NCI-H1417 (cell line): ENCODE data around the gene DPF1.

Experiments used
- DNase-seq, 3 experiments: peaks; one replicate each; lab custom pipeline; 2025; lab: John Stamatoyannopoulos, UW

Gene DPF1

GRCh38 chr19:38197937-38198704, 25.9 kb downstream of the DPF1 start:
- DNase-seq: no peak

DNA sequence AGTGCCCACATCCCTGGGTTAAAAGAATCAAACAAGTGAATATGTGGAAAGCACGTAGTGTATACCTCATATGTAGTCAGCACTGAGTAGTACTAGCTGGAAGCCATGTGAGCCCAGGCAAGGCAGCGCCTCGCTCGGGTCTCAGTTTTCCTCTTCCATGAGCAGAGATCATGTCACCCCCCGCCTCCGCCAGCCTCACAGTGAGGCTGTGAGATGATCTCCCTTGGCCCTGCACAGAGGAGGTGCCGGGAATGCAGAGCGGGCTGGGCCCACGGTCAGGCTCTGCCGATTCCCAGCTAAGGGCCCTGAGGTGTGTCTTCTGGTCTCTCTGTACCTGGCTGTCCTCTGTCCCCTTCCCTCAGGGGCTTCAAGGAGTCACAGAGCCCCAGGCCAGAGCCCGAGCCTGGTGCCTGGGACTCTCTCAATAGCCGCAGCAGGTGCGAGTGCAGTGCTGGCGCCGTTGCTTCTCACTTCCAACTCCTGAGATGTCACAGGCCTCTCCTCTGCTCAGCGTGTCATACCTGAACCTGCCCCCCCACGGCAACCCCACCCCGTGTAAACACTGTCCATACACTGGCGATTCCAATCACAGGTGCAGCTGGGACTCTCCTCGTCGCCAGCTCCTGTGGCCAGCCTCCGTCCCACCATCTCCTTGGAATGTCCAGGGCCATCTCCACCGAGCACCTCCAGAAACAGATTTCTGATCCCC, 26.9 kb downstream of the DPF1 start:
- DNase-seq: no peak

DNA sequence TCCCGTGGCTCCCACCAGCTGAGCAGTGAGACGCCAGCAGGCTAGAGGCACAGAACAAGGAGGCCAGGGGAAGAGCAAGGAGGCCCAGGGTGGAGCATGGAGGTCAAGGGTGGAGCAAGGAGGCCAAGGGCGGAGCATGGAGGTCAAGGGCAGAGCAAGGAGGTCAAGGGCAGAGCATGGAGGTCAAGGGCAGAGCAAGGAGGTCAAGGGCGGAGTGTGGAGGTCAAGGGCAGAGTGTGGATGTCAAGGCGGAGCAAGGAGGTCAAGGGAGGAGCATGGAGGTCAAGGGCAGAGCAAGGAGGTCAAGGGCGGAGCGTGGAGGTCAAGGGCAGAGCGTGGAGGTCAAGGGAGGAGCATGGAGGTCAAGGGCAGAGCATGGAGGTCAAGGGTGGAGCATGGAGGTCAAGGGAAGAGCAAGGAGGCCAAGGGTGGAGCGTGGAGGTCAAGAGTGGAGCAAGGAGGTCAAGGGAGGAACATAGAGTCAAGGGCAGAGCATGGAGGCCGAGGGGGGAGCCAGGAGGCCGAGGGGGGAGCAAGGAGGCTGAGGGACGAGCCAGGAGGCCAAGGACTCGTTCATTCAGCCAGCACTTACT, 27.7 kb downstream of the DPF1 start:
- no peak for DNase-seq

- no peak for DNase-seq
Observed at GRCh38 chr19:38195237-38195636, 28.8 kb downstream of the DPF1 start.

DNA sequence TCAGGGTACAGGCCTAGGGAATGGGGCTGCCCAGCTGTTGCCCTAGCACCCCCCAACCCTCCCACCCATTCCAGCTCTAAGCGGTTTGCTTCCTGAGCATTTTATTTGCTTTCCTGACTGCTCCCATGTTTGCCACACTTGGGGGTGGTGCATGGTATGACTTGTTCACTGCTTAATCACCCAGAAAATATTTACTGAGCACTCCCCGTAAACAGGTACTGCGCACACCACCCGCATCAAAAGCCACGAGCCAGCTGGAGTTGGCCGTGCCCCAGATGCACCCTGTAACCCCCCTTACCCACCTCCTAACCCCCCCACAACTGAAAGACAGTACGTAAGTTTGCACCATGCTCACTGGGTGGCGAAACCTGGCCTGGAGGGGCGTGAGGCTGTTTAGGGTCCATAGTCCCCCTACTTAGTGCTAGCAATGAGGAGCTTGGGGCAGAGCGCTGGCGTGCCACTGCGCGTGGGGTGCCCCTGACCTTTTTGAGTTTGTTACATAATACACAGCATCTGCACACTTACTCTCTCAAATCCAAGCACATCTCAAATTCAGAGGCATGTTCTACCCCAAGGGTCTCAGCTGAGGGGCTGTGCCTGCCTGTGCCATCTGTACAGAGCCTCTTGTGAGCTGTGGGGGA, 29.8 kb downstream of the DPF1 start:
- DNase-seq: peak in 2 of 3 experiments; percentile 10 to 14

GRCh38 chr19:38193445-38193844, 30.6 kb downstream of the DPF1 start:
- DNase-seq: peak in 1 of 3 experiments; percentile 24

DNA sequence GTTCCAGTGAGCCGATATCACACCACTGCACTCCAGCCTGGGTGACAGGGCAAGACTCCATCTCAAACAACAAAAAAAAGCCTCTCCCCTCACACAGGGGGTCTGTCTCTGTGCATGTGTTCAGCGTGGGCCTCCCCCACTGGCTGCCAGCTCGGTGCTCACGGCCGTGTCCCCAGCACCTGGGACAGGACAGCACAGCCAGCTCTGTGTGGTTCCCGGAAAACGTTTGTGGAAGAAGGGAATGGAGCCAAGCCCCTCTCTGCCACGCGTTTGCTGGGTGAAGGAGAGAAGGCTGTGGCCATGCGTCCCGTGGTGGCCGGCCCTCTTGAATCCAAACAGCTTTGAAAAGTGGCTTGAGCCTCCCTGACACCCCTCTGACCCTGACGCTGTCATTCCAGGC, 32.3 kb downstream of the DPF1 start:
- no peak for DNase-seq

DNA sequence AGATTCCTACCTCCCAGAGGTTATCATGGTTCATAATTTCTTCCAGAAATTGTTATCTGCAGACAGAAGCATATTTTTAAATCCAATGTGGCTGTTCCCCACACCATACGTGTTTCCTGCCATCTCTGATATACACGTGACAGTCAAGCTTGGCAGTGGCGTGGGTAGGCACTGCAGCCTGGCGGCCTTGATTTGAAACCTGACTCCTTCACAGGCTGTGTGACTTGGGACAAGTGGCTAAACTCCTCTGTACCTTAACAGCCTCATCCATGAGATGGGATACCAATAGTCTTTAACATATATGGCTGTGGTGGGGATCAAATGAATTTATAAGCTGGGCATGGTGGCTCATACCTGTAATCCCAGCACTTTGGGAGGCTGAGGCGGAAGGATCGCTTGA, 33.2 kb downstream of the DPF1 start:
- no peak for DNase-seq

GRCh38 chr19:38190061-38190460, 34.0 kb downstream of the DPF1 start:
- no peak for DNase-seq

DNA sequence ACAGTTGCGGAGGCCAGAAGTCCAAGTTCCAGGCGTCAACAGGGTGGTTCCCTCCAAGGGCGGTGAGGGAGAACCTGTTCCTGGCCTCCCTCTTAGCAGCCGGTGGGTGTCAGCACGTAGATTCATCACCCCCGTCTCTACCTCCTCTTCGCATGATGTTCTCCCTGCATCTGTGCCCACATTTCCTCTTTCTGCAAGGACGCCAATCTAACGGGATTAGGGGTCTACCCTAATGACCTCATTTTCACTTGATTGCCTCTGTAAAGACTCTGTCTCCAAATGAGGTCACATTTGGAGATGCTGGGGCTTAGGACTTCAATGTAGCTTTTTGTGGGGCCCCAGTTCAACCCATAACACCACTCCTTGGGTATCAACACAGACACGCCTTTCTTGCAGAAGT, 38.5 kb downstream of the DPF1 start:
- DNase-seq: no peak

DNA sequence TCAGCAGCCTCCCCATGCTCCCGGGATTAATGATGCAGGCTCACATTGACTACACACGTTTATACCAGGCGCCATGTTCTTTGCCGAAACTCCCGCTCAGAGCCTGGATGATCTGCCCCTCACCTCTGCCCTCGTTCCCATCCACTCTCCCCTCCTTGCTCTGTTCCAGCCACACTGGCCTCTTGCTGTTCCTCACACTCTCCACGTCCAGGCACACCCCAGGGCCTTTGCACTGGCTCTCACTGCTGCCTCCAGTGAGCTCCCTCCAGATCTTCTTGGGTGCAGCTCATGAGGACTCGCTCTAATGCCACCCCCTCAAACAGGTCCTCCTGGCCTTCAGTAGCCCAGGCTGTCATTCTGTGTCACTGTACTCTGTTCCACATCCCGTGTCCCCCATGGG, 39.2 kb downstream of the DPF1 start:
- DNase-seq: no peak

DNA sequence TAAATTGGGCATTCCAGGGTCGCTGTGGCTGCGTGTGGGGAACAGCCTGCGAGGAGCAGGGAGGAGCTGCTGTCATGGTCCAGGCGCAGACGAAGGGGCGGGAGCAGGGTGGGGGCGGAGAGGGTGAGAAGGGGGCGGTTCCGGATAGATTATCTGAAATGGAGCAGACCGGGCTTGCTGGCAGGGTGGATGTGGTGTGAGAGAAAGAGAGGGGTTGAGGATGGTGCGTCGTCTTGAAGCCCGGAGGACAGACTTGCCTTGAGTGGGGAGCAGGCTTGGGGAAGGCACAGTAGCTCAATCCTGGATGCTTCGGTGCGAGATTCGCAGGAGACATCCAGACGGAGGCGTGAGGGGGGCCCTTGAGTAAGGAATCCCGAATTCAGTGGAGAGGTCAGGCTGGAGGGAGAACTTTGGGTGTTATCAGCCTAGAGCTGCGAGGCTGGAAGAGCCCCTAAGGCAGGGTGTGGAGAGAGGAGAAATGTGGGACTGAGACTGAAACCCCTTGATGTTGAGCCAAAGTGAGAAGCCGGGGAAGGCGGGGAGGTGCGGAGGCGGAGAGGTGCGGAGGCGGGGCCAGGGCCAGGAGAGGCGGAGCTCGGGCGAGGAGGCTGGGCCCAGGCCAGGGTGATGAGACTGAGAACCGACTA, 40.6 kb downstream of the DPF1 start:
- no peak for DNase-seq

DNA sequence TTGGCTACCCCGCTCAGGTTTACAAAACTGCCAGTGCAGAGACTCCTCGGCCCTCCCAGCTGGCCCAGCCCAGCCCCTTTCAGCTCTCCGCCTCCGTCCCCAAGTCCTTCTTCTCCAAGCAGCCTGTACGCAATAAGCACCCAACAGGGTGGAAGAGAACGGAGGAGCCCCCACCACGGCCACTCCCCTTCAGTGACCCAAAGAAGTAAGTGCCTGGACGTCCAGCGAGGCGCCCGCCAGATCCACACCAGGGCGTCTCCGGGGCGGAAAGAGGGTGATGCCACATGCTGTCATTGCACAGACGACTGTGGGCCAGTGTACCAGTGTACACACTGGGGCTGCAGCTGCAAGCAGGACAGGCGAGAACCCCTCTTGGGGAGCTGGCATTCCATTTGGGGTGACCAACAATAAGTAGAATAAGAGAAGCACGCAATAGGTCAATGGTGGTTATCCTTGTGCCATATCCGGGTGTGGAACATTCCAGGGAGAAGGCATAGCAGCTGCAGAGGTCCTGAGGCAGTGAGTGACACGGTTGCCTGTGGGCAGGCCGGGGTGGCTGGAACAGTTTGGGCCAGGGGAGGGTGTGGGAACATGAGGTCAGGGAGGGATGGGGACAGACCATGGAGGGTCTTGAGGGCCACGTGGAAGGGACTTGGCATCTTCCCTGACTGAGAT, 41.3 kb downstream of the DPF1 start:
- no peak for DNase-seq

- DNase-seq: no peak
Observed at GRCh38 chr19:38180071-38180470, 44.0 kb downstream of the DPF1 start.

GRCh38 chr19:38175422-38175821, 48.6 kb downstream of the DPF1 start:
- no peak for DNase-seq

DNA sequence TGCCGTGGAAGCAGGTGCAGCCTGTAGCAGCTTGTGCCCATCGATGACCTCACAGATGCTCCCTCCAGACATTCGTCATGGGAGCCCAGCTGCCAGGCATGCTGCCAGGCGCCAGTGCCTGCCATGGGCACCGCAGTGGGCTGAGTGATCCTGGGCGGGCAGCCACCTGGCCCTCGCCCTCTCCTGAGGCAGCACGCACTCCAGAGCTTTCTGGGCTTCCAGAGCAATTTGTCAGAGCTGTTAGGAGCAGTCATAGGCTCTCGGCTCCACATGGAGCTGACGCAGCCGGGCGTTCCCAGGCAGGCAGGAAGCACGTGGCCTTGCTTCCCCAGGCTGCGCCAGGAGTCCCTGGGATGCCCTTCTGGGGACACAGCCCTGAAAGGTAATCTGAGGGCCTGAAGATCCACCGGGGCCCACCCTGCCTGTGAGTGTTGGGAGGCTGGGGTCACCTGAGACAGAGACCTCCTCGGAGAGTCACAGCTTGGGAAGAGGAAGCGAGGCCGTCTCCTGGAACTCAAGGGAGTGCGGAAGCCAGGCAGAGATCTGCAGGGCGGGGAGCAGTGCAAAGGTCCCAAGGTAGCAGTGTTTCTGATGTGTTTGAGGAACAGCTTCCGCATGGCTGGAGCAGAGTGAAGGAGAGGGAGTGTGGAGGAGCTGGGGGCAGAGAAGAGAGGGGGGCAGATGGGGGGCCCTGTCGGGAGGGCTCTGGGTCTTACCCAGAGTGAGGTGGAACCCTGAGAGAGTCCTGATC, 50.6 kb downstream of the DPF1 start:
- DNase-seq: peak in 2 of 3 experiments; percentile 89 to 95

DNA sequence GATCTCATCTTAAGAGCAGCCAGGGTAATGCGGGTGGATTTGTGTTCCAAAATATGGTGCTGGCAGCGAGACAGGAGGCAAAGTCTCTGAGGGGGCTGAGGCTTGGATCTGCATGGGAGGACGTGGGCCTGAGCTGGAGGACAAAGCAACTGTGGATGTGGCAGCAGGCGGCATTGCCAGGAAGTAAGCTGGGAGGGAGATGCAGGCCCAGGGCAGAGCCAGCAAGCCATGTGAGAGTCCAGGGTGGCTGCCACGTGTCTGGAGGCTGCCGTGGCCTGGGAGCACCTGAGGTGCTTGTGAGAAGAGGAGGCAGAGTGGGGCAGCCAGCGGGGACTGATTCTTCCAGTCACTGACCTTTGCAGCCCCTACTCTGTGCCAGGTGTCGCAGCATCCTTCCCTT, 52.0 kb downstream of the DPF1 start:
- no peak for DNase-seq

DNA sequence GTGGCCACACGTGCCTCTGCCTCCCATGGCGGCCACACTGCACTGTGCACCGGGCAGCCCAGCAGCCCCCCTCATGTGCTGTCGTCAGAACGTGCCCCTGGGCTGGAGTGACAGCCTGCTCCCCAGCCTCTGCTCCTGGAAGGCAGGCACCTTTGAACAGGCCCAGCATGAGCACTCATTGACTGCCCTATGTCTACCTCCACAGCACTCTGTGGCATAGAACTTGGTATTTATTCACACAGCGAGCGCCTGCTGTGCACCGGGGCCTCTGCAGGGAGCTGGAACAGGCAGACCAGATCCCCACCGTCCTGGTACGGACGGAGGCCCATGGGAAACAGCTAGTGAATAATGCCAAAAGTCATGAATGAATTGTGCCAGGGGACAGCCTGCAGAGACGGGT, 53.7 kb downstream of the DPF1 start:
- peak in 2 of 3 experiments; percentile 33 to 62 for DNase-seq

DNA sequence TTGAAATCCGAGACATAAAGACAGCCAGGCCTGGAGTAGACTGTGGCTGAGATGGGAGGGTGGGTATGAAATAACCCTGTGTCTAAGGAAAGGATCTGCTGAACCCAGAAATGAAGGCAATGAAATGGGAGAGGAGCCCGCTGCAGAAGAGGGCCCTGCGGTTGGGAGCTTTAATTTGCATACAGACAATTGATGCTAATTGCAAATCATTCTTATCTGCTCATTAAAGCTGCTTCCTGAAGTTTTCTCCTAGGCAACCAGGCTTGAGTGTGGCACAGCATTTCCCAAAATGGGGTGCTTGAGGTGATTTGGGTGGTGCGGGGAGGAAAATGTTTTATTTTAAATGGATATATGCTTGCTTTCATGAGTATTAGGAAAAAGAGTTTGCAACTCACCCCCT, 55.4 kb downstream of the DPF1 start:
- DNase-seq: no peak

- DNase-seq: no peak
Observed at GRCh38 chr19:38165335-38165734, 58.7 kb downstream of the DPF1 start.

DNA sequence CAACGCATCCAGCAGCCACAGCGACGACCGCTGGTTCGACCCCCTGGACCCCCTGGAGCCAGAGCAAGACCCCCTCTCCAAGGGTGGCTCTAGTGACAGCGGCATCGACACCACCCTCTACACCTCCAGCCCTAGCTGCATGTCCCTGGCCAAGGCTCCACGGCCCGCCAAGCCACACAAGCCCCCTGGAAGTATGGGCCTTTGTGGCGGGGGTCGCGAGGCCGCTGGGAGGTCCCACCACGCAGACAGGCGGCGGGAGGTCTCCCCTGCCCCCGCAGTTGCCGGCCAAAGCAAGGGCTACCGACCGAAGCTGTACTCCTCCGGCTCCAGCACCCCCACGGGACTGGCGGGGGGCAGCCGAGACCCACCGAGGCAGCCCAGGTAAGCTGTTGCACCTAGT, 59.5 kb downstream of the DPF1 start:
- no peak for DNase-seq
